HepG2 (cell line): Measurements from ENCODE around the gene RAPGEF6. TPM values are rescaled to one million over a fixed set of nuclear protein-coding genes. Genes with fewer than 3 reads are reported as not detected.

Experiments
- ETV6 ChIP-seq: sonication (generic); formaldehyde crosslinking; conservative IDR thresholded peaks from 2 replicates; pipeline ENCODE4 v1.4.0; 2020; ENCODE audit warnings: missing genetic modification reagents
- FOXP1 ChIP-seq, 2 experiments: fragments of 450-650 bp in 1 of 2; IDR thresholded peaks; 2 replicates each; pipeline ENCODE4 v1.6.1; 2017 to 2018; ENCODE audit warnings: antibody characterized with exemption in 1 of 2
- HNF4A ChIP-seq: sonication (generic); formaldehyde crosslinking; IDR thresholded peaks from 2 replicates; pipeline ENCODE4 v1.4.0; 2020; ENCODE audit warnings: missing genetic modification reagents
- HOXA7 ChIP-seq: sonication (generic); formaldehyde crosslinking; IDR thresholded peaks from 2 replicates; pipeline ENCODE4 v1.8.1; 2022; ENCODE audit warnings: mild to moderate bottlenecking, missing genetic modification reagents, moderate library complexity
- JUND ChIP-seq: sonication (generic); formaldehyde crosslinking; IDR thresholded peaks from 2 replicates; pipeline ENCODE4 v1.8.0; 2022; ENCODE audit warnings: mild to moderate bottlenecking, missing genetic modification reagents
- MED1 ChIP-seq: sonication (generic); formaldehyde crosslinking; IDR thresholded peaks from 2 replicates; pipeline ENCODE4 v1.4.0; 2020; ENCODE audit warnings: missing genetic modification reagents
- MYC ChIP-seq: sonication (generic); formaldehyde crosslinking; IDR thresholded peaks from 2 replicates; pipeline ENCODE4 v1.9.0; 2021; ENCODE audit warnings: missing genetic modification reagents, borderline replicate concordance
- SALL2 ChIP-seq: sonication (generic); formaldehyde crosslinking; IDR thresholded peaks from 2 replicates; pipeline ENCODE4 v1.8.1; 2023; ENCODE audit warnings: mild to moderate bottlenecking, missing genetic modification reagents, inconsistent platforms
- SMAD3 ChIP-seq: sonication (generic); formaldehyde crosslinking; IDR thresholded peaks from 2 replicates; pipeline ENCODE4 v1.4.0; 2020; ENCODE audit warnings: missing genetic modification reagents
- SMARCE1 ChIP-seq: fragments of 450-650 bp; IDR thresholded peaks from 2 replicates; pipeline ENCODE4 v1.6.1; 2017; ENCODE audit warnings: borderline replicate concordance
- SOX13 ChIP-seq, 3 experiments: fragments of 450-650 bp in 1 of 3; sonication (generic) in 1 of 3; formaldehyde crosslinking in 1 of 3; IDR thresholded peaks in 2 of 3; conservative IDR thresholded peaks in 1 of 3; 2 replicates each; pipeline versions ENCODE4 v1.5.0 to v1.6.1; 2016 to 2020; ENCODE audit warnings: antibody characterized with exemption in 1 of 3, mild to moderate bottlenecking in 1 of 3, missing compliant biosample characterization in 1 of 3, missing genetic modification reagents in 1 of 3, moderate library complexity in 1 of 3
- ZBTB38 ChIP-seq: sonication (generic); formaldehyde crosslinking; IDR thresholded peaks from 2 replicates; pipeline ENCODE4 v1.5.1; 2020; ENCODE audit warnings: mild to moderate bottlenecking, missing genetic modification reagents
- ZBTB7A ChIP-seq: sonication (generic); formaldehyde crosslinking; IDR thresholded peaks from 2 replicates; pipeline ENCODE4 v1.8.0; 2022; ENCODE audit warnings: mild to moderate bottlenecking, missing genetic modification reagents
- ZFY ChIP-seq: sonication (generic); formaldehyde crosslinking; IDR thresholded peaks from 2 replicates; pipeline ENCODE4 v1.4.0; 2020; ENCODE audit warnings: missing genetic modification reagents
- ZMYM2 ChIP-seq: sonication (generic); formaldehyde crosslinking; IDR thresholded peaks from 2 replicates; pipeline ENCODE4 v1.8.0; 2022; ENCODE audit warnings: mild to moderate bottlenecking, missing genetic modification reagents
- polyA plus RNA-seq, 8 experiments: library from polyadenylated mRNA; depleted of rRNA in 3 of 8; stranded (reverse) in 7 of 8; unstranded in 1 of 8; fragments of >200 nt; fragmentation: Illumina TruSeq in 4 of 8; extraction: Trizol in 4 of 8; gene quantifications; 2 replicates each; pipeline versions ENCODE4 v1.2.1 to v1.2.3, GENCODE V29; 2011 to 2016; ENCODE audit warnings: low read depth in 4 of 8, missing spikeins in 1 of 8, mixed read lengths in 1 of 8; ENCODE audit not compliant: insufficient read depth in 1 of 8
- total RNA-seq, 5 experiments: library from RNA; depleted of rRNA; stranded (reverse); fragments of >200 nt; fragmentation: Illumina TruSeq; extraction: Trizol; gene quantifications; 2 replicates each; pipeline ENCODE4 v1.2.3, GENCODE V29; 2016; ENCODE audit warnings: low read depth in 1 of 5
- TF ChIP-seq, protein P1 (sequence below): sonication (generic); formaldehyde crosslinking; IDR thresholded peaks from 2 replicates; pipeline ENCODE4 v1.4.0; 2020; ENCODE audit warnings: mild to moderate bottlenecking, low read depth, missing genetic modification reagents
- TF ChIP-seq, protein P2 (sequence below): sonication (generic); formaldehyde crosslinking; IDR thresholded peaks from 2 replicates; pipeline ENCODE4 v1.5.0; 2020; ENCODE audit warnings: mild to moderate bottlenecking, missing genetic modification reagents, borderline replicate concordance
- TF ChIP-seq, protein P3 (sequence below): sonication (generic); formaldehyde crosslinking; IDR thresholded peaks from 2 replicates; pipeline ENCODE4 v1.4.0; 2020; ENCODE audit warnings: missing genetic modification reagents, low read depth, mild to moderate bottlenecking, borderline replicate concordance

RAPGEF6 gene
- total and polyA plus RNA-seq, 2 of the 13 experiments (the other 11 are each of a cell fraction or from before 2014, with no cell fraction given), result 7.7 to 24.6 TPM

DNA sequence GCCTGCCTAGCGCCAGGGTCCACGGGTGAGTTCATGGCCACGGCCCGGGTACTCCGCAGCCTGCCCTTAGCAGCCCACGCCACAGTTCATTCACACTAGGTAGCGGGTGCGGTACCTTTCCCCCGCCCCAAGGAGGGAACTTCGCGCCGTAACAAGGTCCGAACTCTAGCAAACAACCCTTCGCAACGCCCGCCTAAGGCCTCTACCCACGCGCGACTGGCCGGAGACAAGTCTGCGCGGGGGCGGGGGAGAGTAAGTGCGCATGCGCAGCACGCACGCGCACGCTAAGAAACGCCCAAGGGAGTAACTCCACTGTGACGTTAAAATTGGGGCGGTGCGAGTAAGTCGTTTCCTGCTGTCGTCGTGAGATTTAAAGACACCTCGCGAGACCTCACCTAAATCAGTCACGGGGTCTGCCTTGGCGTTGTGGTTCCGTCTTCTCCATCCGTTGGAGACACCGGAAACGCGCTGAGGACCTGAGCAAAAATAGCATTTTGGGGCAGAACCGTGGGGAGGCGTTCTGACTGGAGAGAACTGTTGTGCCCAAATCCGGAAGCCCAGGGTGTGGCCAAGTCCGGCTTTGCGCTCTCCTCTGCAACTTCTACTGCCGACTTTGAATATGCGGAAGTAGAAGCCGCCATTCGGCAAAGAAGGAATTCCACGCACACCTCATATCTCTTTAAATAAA lies at the start of gene RAPGEF6 (continued):
- TF ChIP-seq ZMYM2 (CRISPR knock-in tag) (peak; percentile 96), HNF4A (CRISPR knock-in tag) (peak; percentile 68), MED1 (peak; percentile 53), ZBTB38 (CRISPR knock-in tag) (peak; percentile 88; the same call in 1 of the 2 replicates), SOX13 (IDR thresholded peaks at IDR 0.05) (0 out of 2 replicates have a peak, but pooled peaks have one; percentile 10), SOX13 (CRISPR knock-in tag; conservative IDR thresholded peaks at IDR 0.05 in 1 of 2, IDR thresholded peaks at IDR 0.05 in 1 of 2) (peak in 1 of 2 experiments; percentile 37; a peak in 1 of 4 replicates), SALL2 (CRISPR knock-in tag) (peak; percentile 41; the same call in 1 of the 2 replicates), SMAD3 (0 out of 2 replicates have a peak, but pooled peaks have one; percentile 37), JUND (CRISPR knock-in tag) (no peak), HOXA7 (CRISPR knock-in tag) (no peak), ETV6 (CRISPR knock-in tag) (0 out of 2 replicates have a peak, but pooled peaks have one; percentile 42), ZBTB7A (CRISPR knock-in tag) (peak; percentile 63; the same call in 1 of the 2 replicates), FOXP1 (IDR thresholded peaks at IDR 0.05) (no peak), FOXP1 (CRISPR knock-in tag; IDR thresholded peaks at IDR 0.05) (peak; percentile 5; the same call in 1 of the 2 replicates), ZFY (peak; percentile 85), SMARCE1 (no peak), MYC (peak; percentile 87)
- TF ChIP-seq, protein P1, sequence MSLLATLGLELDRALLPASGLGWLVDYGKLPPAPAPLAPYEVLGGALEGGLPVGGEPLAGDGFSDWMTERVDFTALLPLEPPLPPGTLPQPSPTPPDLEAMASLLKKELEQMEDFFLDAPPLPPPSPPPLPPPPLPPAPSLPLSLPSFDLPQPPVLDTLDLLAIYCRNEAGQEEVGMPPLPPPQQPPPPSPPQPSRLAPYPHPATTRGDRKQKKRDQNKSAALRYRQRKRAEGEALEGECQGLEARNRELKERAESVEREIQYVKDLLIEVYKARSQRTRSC (CRISPR knock-in tag), result 0 out of 2 replicates have a peak, but pooled peaks have one; percentile 12
- TF ChIP-seq, protein P2, sequence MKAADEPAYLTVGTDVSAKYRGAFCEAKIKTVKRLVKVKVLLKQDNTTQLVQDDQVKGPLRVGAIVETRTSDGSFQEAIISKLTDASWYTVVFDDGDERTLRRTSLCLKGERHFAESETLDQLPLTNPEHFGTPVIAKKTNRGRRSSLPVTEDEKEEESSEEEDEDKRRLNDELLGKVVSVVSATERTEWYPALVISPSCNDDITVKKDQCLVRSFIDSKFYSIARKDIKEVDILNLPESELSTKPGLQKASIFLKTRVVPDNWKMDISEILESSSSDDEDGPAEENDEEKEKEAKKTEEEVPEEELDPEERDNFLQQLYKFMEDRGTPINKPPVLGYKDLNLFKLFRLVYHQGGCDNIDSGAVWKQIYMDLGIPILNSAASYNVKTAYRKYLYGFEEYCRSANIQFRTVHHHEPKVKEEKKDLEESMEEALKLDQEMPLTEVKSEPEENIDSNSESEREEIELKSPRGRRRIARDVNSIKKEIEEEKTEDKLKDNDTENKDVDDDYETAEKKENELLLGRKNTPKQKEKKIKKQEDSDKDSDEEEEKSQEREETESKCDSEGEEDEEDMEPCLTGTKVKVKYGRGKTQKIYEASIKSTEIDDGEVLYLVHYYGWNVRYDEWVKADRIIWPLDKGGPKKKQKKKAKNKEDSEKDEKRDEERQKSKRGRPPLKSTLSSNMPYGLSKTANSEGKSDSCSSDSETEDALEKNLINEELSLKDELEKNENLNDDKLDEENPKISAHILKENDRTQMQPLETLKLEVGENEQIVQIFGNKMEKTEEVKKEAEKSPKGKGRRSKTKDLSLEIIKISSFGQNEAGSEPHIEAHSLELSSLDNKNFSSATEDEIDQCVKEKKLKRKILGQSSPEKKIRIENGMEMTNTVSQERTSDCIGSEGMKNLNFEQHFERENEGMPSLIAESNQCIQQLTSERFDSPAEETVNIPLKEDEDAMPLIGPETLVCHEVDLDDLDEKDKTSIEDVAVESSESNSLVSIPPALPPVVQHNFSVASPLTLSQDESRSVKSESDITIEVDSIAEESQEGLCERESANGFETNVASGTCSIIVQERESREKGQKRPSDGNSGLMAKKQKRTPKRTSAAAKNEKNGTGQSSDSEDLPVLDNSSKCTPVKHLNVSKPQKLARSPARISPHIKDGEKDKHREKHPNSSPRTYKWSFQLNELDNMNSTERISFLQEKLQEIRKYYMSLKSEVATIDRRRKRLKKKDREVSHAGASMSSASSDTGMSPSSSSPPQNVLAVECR, result peak; percentile 95; the same call in 1 of the 2 replicates
- TF ChIP-seq, protein P3, sequence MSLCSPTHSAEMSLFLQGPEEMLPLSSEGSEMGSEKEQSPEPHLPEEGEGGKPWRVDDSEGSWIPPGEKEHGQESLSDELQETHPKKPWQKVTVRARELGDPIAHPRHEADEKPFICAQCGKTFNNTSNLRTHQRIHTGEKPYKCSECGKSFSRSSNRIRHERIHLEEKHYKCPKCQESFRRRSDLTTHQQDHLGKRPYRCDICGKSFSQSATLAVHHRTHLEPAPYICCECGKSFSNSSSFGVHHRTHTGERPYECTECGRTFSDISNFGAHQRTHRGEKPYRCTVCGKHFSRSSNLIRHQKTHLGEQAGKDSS (CRISPR knock-in tag), result peak; percentile 46; the same call in 1 of the 2 replicates
